GM20000 (cell line): ENCODE measurements around the gene CACNA1B.

Experiments used
- DNase-seq: peaks from one replicate; pipeline ENCODE4 v3.0.0; 2012; ENCODE audit warnings: low spot score
- TF ChIP-seq, protein P1 (sequence below): IDR thresholded peaks from 2 replicates; pipeline ENCODE4 v1.5.1; 2012; ENCODE audit warnings: mild to moderate bottlenecking, control low read depth; ENCODE audit errors: extremely low read depth, missing control alignments

The CACNA1B gene

DNA sequence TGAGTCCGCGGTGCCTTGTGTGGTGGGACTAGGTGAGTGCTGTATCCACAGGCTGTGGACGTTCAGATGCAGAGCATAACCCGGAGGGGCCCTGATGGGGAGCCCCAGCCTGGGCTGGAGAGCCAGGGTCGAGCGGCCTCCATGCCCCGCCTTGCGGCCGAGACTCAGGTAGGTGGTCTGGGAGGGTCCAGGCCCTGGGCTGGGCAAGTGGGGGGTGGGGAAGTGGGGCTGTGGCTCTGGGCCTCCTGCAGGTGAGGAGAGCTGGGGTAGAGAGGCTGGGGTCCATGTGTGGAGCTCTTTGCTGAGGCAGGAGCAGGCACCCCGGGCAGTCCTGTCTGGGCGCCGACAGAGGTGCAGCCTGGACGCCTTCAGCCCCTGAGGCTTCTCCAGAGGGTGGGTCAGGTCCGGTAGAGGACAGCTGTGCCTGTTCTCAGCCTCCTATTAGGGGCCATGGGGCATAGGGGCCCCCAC is 241.1 kb downstream of the CACNA1B start:
- no peak for DNase-seq
- TF ChIP-seq, protein P1, sequence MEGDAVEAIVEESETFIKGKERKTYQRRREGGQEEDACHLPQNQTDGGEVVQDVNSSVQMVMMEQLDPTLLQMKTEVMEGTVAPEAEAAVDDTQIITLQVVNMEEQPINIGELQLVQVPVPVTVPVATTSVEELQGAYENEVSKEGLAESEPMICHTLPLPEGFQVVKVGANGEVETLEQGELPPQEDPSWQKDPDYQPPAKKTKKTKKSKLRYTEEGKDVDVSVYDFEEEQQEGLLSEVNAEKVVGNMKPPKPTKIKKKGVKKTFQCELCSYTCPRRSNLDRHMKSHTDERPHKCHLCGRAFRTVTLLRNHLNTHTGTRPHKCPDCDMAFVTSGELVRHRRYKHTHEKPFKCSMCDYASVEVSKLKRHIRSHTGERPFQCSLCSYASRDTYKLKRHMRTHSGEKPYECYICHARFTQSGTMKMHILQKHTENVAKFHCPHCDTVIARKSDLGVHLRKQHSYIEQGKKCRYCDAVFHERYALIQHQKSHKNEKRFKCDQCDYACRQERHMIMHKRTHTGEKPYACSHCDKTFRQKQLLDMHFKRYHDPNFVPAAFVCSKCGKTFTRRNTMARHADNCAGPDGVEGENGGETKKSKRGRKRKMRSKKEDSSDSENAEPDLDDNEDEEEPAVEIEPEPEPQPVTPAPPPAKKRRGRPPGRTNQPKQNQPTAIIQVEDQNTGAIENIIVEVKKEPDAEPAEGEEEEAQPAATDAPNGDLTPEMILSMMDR: no peak

DNA sequence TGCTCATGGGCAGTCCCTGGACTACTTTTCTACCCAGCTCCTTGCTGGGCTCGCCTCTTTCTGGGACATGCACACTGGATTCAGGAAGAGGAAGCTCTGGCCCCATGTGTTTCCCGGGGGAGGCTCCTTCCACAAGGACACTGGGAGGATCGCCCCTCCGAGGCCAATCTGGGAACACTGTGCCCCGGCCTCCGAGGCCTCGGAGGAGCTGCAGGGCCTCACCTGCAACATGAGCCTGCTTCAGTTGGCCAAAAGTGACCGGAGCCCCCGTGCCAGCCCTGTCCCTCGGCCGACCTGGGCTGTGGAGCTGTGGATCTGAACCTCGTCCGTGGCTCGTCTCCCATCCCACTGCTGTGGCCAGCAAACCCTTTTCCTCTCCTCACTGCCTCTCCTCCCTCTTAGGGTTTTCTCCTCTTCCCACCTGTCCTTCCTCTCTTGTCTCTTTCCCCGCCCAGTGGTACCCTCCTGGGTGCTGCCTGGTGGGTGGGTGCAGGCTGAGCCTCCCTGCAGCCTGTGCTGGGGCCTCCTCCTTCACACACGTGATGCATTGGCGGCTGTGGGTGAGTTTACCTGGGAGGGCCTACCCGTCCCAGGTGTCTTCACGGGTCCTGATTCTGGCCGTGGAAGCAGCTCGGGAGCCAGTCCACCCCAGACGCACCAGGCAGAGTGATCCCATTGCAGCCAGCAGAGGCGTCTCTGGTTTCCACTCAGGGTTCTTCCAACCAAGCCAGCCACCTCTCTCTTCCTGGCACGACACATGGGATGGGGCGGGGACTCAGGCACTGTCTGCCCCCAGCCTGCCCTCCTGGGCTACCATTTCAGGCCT is 241.8 kb downstream of the CACNA1B start:
- no peak for DNase-seq

DNA sequence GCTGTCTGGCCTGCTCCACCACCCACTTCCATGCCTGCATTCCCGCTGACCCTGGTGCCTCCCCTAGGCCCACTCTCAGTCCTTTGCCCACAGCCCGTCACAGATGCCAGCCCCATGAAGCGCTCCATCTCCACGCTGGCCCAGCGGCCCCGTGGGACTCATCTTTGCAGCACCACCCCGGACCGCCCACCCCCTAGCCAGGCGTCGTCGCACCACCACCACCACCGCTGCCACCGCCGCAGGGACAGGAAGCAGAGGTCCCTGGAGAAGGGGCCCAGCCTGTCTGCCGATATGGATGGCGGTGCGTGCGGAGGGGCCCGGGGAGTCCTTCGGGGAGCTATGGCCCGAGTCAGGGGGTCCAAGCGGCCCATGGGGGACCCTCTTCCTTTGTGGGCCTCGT is 242.5 kb downstream of the CACNA1B start:
- no peak for DNase-seq

More for the DNA sequence above, 241.8 kb downstream of the CACNA1B start:
- TF ChIP-seq, protein P1: no peak

DNA sequence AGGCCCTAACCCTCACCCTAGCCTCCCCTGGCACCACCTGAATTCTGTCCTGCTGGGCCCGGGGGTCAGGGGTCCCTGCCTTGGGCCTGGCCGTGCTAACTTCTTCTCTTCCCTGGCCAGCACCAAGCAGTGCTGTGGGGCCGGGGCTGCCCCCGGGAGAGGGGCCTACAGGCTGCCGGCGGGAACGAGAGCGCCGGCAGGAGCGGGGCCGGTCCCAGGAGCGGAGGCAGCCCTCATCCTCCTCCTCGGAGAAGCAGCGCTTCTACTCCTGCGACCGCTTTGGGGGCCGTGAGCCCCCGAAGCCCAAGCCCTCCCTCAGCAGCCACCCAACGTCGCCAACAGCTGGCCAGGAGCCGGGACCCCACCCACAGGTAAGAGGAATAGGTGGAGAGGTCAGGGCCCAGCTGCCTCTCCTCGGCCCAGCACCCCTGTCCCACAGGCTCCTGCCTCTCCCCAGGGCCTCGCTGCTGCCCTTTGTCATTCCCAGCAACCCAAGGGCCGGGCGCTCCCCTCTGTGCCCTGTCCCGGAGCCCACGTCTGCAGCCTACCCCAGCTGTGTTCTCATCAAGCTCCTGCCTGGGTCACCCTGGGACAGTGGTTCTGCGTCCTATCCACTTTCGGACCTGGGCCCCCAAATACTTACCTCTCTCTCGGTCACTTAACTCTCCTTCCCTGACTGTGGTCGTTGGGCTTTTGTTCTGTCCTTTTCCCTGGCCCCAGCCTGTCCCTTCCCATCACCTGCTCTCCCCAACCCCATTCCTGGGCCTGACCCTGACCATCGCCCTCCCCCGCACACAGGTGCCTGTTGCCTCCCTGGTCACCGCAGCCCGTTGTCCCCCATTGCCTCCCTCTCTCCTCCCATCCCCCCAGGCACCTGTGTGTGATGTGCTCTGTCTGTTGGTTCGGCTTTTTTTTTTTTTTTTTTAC is 243.2 kb downstream of the CACNA1B start:
- DNase-seq: no peak
- TF ChIP-seq, protein P1: no peak

More for the DNA sequence above, 242.5 kb downstream of the CACNA1B start:
- TF ChIP-seq, protein P1: no peak

DNA sequence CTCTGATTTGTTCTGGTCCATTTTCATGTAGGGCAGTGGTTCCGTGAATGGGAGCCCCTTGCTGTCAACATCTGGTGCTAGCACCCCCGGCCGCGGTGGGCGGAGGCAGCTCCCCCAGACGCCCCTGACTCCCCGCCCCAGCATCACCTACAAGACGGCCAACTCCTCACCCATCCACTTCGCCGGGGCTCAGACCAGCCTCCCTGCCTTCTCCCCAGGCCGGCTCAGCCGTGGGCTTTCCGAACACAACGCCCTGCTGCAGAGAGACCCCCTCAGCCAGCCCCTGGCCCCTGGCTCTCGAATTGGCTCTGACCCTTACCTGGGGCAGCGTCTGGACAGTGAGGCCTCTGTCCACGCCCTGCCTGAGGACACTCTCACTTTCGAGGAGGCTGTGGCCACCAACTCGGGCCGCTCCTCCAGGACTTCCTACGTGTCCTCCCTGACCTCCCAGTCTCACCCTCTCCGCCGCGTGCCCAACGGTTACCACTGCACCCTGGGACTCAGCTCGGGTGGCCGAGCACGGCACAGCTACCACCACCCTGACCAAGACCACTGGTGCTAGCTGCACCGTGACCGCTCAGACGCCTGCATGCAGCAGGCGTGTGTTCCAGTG is 244.0 kb downstream of the CACNA1B start:
- DNase-seq: no peak
- TF ChIP-seq, protein P1: no peak

DNA sequence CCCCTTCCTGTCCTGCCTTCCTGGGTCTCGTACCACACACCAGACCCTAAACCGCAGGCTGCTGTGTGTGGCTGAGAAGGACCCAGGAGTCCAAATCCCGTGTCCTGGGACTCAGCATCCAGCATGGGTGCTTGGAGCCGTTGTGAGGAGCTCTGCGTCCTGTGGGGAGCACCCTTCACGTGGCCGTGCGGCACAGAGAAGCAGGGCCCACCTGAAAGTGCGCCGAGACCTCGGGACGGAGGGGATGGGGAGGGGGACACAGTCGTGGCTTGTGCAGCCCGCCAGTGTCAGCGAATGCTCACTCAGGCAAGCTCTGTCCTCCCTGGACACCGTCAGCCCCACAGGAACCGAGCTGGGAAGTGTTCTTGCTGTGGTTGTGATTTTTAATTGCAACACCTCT is 244.6 kb downstream of the CACNA1B start:
- DNase-seq: no peak
- TF ChIP-seq, protein P1: no peak
